GM18870 (cell line): Measurements from ENCODE around the gene SYNDIG1.

Experiments used
- ATAC-seq: cut with Tn5 transposase; IDR thresholded peaks from one replicate; pipeline ENCODE4 v1.9.1; 2021; ENCODE audit warnings: moderate library complexity; ENCODE audit not compliant: unreplicated experiment

The SYNDIG1 gene

DNA sequence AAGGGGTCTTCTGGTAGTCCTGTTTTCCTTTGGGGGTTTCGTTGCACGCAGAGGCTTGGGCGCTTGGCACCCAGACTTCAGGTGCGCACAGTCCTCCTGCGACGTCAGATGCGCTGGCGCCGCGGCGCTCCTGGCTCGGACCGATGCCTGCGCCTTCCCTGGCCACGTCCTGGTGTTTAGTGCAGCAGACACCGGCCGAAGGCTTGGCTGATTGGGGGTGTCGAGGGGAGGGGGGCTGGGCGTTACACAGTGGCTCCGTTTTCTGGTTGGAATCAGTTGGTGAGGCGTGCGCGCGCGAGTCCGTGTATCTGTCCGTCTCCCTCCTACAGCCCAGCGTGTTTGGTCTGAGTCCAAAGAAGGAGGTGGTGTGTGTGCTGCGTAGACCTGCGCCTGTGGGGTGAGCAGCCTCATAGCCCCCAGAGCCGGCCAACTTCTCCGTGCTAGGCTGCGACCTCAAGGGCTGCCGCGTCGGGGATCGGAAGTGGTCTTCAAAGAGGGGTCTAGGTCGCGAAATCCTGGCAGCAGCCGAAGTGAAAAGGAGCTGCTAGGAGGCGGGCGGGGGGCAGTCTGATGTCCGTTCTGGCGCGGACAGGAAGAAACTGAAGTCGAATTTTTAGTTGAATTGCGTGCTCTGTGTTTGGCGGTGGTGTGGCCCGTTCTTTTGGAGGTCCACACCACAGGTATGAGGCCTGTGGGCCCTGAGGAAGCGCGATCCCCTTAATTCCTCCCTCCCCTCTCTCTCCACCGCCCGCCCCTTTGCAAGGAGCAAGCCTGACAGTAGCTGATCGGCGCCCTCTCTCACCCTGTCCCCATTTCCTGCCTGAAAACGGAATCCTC, 1.5 kb downstream of the SYNDIG1 start:
- no peak for ATAC-seq

DNA sequence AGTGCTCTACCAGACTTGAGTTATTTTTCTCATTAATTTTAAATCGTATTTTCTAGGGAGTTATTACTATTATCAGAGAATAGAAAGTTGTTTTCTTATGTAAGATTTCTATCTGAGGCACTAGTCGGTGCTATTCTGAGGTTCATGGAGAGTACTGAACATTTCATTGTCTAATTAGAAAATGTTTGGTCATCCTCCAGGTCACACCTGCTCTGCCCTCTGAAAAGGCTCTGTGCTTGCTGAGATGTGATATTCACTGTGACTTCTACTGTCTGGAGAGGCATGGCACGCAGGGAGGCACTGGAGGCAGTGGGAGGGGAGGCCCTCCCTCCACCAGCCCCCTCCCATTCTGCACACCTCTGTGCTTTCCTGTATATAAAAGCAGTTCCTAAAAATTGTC, 3.0 kb downstream of the SYNDIG1 start:
- no peak for ATAC-seq

DNA sequence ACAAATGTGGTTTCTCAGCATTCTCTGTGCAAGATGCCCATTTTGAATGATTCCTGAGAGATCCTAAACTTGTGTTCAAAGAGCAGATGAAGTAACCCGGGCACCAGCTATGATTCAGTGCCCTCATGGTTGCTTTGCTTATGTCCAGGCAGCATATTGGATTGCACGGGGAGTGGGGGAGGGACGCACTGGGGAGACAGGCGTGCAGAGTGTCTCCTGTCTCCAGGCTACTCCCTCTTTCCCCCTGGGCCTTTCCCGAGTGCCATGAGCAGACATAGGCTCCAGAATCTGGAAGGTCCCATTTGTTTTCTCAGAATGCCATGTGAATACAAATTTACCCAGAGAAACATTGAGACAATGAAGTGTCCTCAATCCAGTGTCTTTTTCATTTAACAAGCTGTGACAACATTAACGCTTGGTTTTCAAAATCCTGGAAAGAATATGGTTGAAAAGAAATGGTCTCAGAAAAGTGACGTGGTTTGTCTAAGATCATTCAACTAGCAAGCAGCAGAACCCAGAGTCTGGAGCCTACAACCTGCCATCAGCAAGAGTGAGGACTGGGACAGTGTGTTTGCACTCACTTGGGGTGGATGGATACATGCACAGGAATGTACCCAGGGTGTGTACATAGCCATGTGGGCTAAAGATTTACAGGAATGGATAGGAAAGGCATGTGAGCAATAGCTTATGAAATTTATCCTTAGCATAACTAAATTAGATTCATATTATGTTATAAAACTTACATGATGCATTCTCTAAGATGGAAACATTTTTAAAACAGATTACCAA, 4.2 kb downstream of the SYNDIG1 start:
- ATAC-seq = no peak

DNA sequence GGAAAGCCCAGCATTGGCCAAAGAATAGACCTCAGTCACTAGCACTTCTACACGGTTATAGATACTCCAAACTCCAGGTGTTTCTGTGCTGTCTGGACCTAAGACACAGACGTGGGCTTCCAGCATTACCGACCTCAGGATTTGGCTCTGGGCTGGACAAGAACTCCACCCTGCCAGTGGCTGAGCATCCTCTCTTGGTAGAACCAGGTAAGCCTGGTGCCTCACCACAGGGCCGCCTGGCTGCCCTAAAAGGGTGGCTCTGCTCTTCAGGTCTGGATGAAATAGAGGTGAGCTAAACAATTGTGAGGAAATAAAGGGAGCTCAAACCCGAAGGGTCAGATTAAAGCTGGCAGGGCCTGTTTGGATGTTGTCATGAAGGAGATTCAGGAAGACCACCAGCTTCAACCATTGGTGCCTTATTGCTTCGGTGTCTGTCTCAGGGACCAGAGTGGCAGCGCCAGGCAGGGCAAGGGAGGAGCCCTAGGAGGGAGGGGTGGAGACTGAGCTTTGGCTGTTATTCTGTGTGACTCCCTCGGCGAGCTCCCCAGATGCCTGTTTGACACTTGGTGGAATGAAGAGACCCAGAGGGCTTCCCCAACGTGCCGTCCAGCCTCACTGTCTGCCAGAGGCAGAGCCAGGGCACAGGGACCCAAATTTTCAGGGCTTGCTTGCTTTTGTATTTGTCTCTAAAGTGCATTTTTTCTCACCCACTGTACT, 8.6 kb downstream of the SYNDIG1 start:
- no peak for ATAC-seq

DNA sequence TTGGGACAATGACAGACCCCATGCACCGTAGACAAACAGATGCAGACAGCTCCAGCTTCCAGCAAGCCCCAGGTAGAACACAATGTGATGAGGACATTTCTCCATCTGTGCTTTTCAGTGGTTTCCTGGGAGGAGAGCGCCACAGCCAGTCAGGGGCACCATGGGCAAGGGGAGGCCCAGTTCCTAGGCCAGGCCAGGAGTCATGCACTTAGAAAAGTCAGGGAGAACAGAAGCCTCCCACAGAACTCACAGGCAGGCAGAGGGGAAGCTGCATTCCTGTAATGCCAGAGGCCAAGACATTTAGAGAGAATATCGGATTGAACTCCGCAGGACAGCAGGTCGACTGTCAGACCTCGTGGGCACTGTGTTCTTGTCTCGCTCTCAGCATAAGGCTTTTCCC, 9.2 kb downstream of the SYNDIG1 start:
- no peak for ATAC-seq

DNA sequence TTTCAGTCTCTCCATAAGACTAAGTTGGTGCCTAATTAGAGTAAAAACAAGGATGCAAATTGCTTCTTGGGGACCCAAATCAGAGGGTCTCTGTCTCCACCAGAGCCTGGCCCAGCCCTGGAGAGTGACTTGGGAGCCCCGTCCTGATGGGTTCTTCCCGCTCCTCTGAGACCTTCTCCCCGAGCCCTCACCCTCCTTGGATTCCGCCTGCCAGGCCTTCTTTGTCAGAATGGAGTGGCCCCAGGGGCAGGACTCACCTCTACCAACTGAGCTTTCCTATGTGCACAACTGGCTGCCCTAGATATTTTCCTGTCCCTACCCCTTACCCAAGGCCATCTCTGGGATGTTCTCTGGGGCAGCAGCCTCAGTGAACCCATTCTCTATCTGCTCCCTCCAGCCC, 9.7 kb downstream of the SYNDIG1 start:
- no peak for ATAC-seq

DNA sequence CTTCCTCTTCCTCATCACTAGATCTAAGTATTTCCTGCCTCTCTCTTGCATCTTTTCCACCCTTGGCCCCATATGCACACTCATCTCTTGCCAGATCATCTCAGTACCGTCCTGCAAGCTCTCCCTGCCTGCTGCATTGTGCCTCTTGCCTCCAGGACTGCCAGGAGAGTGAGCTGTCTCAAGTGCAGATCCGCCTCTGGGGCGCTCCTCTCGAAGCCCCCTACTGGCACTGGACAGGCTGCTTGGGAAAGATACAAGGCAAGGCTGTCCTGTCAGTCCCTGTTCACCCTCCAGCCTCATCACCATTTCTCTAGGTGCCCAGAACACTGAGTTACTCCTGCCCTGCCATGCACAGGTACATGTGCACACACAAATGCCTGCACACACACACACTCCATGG, 10.2 kb downstream of the SYNDIG1 start:
- ATAC-seq = no peak

DNA sequence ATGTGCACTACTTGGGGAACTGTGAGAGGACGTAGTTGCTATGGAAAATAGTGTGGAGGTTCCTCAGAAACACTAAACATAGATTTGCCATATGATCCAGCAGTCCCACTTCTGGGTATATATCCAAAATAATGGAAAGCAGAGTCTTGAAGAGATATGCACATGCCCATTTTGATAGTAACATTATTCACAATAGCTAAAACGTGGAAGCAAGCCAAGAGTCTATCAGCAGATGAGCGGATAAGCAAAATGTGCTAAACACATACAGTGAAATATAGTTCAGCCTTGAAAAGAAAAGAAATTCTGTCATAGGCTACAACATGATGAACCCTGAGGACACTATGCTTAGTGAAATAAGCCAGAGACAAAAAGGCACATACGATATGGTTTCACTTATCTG, 11.1 kb downstream of the SYNDIG1 start:
- ATAC-seq = no peak

DNA sequence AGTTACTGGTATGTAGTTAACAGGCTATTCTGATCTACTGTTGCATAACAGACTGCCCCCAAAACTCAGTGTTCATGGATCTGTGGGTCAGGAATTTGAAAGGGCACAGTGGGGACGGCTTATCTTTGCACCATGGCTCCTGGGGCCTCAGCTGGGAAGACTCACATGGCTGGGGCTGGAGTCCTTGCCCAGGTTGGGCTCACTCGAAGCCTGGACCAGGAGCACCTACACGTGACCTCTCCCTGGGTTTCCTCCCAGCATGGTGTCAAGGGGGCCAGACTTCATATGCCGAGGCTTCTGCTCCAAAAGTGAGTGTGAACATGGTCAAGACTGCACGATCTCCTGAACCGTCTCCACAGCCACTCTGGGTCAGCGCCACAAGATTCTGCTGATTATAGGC, 11.7 kb downstream of the SYNDIG1 start:
- ATAC-seq = no peak

DNA sequence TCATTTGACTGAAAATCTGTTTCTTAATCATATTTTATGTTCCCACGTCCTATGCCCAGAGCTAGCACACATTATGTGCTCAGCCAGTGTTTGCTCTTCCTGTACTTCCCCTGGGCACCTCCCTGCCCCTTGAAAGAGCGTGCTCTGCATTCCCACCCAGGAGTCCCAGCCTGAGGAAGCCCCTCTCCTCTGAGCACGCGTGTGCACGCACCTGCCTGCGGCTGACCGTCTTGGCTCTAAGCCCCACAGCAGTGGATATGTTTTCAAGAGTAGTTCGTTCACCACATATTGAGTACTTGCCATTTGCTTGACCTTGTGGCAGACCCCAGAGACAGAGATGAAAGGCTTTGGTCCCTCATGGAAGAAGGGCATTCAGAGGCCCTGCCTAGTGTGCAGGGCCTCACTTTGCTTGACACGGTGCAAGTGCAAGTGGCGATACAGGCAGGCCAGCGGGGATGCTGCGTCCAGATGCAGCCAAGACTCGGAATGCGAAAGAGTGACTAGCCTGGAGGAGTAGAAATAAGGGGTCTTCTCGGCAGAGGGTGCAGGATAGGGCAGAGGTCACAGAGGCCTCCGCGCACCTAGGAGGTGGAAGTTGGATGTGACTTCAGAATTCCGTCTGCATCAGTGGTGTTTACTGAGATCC, 14.1 kb downstream of the SYNDIG1 start:
- no peak for ATAC-seq

DNA sequence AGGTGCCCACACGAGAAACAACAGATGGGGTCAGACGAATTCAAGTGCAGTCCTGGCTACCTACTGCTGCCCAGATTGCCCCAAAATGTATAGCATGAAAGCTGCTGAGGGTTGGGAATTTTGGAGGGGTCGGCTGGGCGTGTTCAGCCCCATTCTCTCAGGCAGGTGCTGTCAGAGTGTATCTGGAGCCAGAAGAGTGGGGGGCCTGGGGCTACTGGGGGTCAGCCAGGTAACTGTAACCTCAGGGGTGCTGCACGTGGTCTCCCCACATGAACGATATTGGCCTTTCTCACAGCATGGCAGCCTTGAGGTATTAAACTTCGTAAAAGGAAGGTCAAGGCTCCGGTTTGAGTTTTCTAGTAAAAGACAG, 14.6 kb downstream of the SYNDIG1 start:
- ATAC-seq = no peak

DNA sequence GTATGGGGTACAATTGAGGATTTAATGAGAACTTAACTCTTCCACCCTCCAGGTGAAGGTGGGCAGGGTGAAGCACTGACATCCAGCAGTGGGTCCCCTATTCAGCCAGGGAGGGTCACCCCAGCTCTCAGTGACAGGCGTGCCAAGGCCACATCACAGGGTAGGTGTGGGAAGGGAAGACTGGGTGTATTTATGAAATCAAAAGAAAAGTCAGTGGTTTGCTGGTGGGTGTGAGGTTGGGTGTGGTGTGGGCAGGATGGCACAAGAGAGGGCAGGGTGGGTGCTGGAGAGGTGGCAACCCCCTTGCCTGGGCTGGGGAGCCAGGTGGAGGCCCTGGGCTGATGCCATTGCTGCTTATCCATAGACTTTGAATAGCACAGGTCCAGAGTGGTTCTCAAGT, 16.6 kb downstream of the SYNDIG1 start:
- ATAC-seq = no peak

DNA sequence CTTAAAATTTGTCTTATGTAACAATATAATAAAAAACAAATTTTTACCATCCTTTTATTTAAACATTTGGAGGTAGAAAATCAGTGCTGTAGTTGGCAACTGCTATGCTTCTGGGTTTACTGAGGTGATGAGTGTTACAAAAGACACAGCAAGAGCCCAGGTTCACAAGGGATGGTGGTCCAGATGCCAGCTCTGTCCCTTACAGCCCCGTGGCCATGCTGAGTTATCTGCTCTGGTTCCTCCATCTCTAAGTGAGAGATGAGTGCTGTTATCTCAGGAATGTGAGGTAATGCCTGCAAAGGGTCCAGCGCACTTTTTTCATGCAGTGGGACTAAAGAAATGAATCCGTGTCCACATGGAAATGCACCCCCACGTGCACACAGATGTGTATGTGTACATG, 17.8 kb downstream of the SYNDIG1 start:
- ATAC-seq = no peak

DNA sequence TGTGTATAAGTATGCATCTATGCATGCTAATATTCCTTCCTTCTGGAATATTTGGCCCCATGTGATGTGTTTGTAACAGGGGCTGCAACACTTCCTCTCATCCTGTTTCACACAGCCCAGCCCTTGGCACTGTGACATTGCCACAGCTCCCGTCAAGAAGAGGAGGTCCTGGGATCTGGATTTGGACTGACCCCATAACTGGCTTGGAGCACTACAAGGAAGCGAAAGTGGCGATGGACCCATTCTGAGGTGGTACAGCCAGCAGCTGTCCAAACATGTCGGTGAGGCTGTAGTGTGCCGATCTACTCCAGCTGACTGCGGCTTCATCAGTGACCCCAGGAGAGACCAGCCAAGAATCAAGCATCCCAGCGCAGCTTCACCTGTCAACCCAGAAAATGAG, 18.2 kb downstream of the SYNDIG1 start:
- no peak for ATAC-seq

DNA sequence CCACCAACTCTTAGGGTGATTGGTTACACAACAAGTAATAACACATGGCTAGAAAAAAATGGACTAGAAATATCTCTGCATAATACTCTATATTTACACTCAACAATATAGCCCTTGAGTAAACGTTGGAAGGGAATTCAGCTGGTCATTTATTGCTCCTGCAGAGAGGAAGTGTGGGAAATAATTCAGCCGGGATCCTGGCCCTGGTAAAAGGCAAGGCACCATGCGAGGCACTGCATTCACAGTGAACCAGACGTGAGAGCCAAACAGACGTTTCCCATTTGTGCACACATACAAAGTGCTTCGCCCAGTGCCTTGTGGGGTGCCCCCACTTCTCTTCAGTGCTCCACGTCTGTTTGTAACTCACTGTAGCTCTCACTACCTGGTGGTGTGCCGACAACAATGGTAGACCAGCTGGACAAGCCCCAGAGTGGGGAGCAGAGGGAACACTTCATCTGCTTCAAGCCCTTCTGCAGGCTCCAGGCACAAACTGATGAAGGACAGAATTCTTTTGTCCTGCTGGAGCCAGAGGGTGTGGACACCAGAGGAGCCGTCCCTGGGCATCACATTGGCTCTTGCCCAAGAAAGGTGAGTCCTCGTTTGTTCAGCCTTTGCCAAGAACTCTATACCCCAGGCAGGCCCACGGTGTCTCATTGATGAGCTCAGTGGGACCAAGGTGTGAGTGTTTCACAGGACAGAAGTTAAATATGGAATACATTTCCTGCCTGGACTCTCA, 18.8 kb downstream of the SYNDIG1 start:
- ATAC-seq = no peak

DNA sequence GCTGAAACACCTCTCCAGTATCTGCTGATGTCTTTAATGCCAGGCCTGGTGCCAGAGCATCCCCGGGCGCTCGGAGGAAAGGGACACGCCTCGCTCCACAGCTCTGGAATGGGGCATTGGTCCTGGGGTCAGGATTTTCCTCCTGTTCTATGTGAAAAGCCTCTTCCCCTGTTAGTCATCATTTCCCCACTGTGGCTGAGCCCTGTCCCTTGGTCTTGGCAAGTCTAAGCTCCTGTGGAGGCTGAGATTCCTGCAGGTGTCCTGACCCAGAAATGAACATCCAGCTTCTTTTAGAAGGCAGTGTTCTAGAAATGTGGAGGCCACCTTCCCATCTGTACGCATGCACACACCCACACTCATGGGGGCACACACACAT, 19.4 kb downstream of the SYNDIG1 start:
- no peak for ATAC-seq

DNA sequence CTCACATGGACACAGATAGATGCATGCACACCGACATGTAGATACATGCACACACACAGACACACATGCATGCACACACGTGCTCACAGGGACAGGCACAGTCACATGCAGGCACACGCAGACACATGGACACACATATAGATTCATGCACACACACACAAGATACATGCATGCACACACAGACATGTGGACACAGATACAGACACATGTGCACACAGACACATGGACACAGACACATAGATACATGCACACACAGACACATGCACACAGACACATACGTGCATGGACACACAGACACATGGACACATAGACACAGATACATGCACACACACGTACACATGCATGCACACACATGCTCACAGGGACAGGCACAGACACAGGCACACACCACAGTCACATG, 19.8 kb downstream of the SYNDIG1 start:
- ATAC-seq = no peak

DNA sequence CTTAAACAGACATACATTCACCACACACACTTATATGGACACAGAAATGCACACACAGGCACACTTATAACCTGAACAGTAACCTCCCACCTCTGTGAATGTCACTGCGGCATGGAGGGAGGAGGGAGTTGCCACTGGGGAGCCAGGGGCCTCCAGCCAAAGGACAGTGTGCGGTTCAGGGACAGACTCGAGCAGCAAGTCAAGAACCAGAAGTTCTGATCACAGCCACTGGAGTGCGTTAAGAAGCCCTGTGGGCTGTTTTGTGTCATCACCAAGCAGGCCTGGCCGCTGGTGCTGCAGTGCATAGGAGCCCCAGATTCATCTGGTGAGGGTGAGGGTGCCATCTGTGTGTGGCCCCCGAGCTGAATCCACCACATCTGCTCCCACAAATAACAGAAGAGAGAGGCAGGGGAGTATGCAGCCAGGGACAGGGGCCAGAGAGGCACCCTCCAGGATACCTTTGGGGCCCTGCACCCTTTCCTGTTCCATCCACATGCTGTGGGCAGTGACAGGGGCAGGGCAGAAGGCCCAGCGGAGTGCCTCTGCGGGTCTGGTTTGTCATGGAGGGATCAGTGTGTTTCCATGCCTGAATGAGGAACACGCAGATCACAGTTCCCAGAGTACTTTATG, 20.3 kb downstream of the SYNDIG1 start:
- no peak for ATAC-seq

DNA sequence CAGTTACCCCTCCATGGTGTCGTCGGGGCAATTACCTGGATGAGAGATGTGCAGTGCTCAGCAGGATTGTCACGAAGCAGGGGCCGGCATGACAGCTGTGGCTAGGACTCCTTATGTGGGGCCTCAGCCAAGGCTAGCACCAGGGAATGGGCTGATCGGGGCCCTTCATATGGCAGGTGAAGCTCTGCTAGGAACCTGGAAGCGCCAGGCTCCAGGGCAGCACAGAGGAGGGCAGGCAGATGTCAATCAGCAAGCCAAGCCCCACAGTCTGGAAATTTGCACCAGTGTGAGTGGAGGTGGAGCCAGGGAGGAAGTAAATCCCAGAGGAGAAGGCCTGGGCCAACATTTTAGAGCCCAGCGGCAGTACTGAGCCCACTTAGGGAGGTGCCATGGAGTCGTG, 21.2 kb downstream of the SYNDIG1 start:
- no peak for ATAC-seq

DNA sequence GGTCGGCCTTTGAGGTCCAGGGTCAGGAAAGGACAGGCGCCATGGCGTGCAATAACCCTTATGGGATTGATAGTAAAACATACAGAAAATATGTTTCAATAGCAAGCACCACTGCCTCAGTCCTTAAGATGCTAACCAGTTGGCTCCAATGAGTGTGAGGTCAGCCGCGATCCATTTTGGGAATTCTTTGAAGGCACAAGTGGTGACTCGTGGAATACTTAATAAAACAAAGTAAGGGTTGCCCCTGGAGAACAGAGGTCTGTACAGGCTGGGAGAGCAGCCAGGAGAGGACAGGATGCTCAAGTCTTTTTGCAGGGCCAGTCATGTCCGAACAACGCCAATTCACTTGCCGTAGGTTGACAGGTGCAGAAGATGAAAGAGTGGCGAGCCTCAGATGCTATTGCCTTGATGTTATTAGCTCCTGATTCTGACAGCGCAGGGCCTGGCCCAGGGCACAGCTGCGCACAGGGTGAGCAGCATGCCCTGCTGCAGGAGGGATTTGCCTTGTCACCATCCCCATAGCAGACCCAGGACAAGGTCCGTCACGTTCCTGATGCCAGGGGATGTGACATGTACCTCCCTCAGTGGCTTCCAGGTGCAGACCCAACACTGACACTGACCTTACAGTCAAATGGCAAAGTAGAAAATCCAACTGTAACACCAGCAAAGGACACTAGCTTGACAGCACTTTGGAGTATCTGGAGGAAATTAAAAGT, 21.8 kb downstream of the SYNDIG1 start:
- ATAC-seq = no peak
